HCT116 (cell line): ENCODE data around the gene ASCL5. TPM values are rescaled to one million over a fixed set of nuclear protein-coding genes. Genes with fewer than 3 reads are reported as not detected.

Experiments used
- ATAC-seq: fragments of 200-7000 bp; cut with Tn5 transposase; 2 replicates; pipeline ENCODE4 v1.9.1; 2020; ENCODE audit warnings: mild to moderate bottlenecking, moderate library complexity
- BruUV-seq: library from RNA; stranded (reverse); fragments of 400-500 nt; replicated peaks from 2 replicates; lab custom pipeline; 2021; lab: Mats Ljungman, UMichigan
- CTCF ChIA-PET: fragments of 300-600 bp; sonication (Branson Sonifier 250); formaldehyde crosslinking; loops from one replicate; lab custom pipeline; 2021; ENCODE audit warnings: antibody characterized with exemption; lab: Charles Lee
- POLR2A ChIA-PET: fragments of 300-600, 350-600 bp; sonication (Branson Sonifier 250); formaldehyde crosslinking; loops from one replicate; lab custom pipeline; 2021; ENCODE audit warnings: antibody characterized with exemption; lab: Charles Lee
- RAD21 ChIA-PET, 2 experiments: fragments of 300-600 bp; sonication (Branson Sonifier 250); formaldehyde crosslinking; loops; one replicate each; lab custom pipeline; 2023; ENCODE audit warnings: low total read pairs in 2 of 2; ENCODE audit not compliant: uncharacterized antibody in 2 of 2, unreplicated experiment in 2 of 2, low non-redundant PET in 1 of 2; lab: Charles Lee
- DNase-seq: peaks from one replicate; pipeline ENCODE4 v3.0.0-alpha.2; 2010; ENCODE audit warnings: low read depth, low spot score
- H2AFZ ChIP-seq: fragments of 200-600 bp; shearing (Covaris generic), sonication (generic); 2 replicates; pipeline ENCODE4 v1.6.1; 2017; ENCODE audit warnings: low read depth, mixed run types, mixed read lengths, antibody characterized with exemption, low read length; ENCODE audit not compliant: poor library complexity, severe bottlenecking
- H3K27ac ChIP-seq: 2 replicates; pipeline ENCODE4 v1.5.1; 2012; ENCODE audit warnings: low read depth, low read length
- H3K27me3 ChIP-seq: fragments of 200-600 bp; sonication (generic); 2 replicates; pipeline ENCODE4 v1.6.1; 2016; ENCODE audit warnings: mixed run types, low read length, mixed read lengths; ENCODE audit not compliant: insufficient read depth
- H3K36me3 ChIP-seq, 2 experiments: fragments of 200-500 bp in 1 of 2; fragments of 200-600 bp in 1 of 2; sonication (Bioruptor generic) in 1 of 2; sonication (generic) in 1 of 2; 2 replicates each; pipeline versions ENCODE4 v1.5.1 to v1.6.1; 2014 to 2016; ENCODE audit warnings: low read length in 2 of 2, inconsistent platforms in 1 of 2, mixed read lengths in 1 of 2, mixed run types in 1 of 2; ENCODE audit not compliant: insufficient read depth in 2 of 2, control insufficient read depth in 1 of 2
- H3K4me1 ChIP-seq, 2 experiments: fragments of 200-600 bp in 1 of 2; sonication (generic) in 1 of 2; 2 replicates each; pipeline versions ENCODE4 v1.5.1 to v1.6.1; 2012 to 2017; ENCODE audit warnings: low read length in 2 of 2, inconsistent platforms in 1 of 2, mild to moderate bottlenecking in 1 of 2, mixed read lengths in 1 of 2, mixed run types in 1 of 2, moderate library complexity in 1 of 2; ENCODE audit not compliant: insufficient read depth in 2 of 2, control insufficient read depth in 1 of 2
- H3K4me2 ChIP-seq: fragments of 200-600 bp; sonication (generic); 2 replicates; pipeline ENCODE4 v1.6.1; 2017; ENCODE audit warnings: mixed run types, low read length, mixed read lengths
- H3K4me3 ChIP-seq, 2 experiments: fragments of 200-600 bp in 1 of 2; sonication (generic) in 1 of 2; replicated peaks in 1 of 2; 2 replicates each; pipeline ENCODE4 v1.5.1; 2011 to 2016; ENCODE audit warnings: low read length in 2 of 2, control low read depth in 1 of 2, low read depth in 1 of 2, mild to moderate bottlenecking in 1 of 2, mixed read lengths in 1 of 2, mixed run types in 1 of 2
- H3K79me2 ChIP-seq: fragments of 200-600 bp; sonication (generic); 2 replicates; pipeline ENCODE4 v1.6.1; 2017; ENCODE audit warnings: mild to moderate bottlenecking, mixed run types, low read length, moderate library complexity, mixed read lengths; ENCODE audit not compliant: insufficient read depth
- H3K9ac ChIP-seq: fragments of 200-600 bp; sonication (generic); 2 replicates; pipeline ENCODE4 v1.6.1; 2016; ENCODE audit warnings: low read length, mixed read lengths
- H3K9me2 ChIP-seq: fragments of 200-600 bp; sonication (generic), shearing (Covaris generic); 2 replicates; pipeline ENCODE4 v1.6.1; 2017; ENCODE audit warnings: mixed run types, mild to moderate bottlenecking, moderate library complexity; ENCODE audit not compliant: insufficient read depth
- H3K9me3 ChIP-seq, 2 experiments: fragments of 200-500 bp in 1 of 2; fragments of 200-600 bp in 1 of 2; sonication (Bioruptor generic) in 1 of 2; sonication (generic) in 1 of 2; 2 replicates each; pipeline ENCODE4 v1.6.1; 2014 to 2017; ENCODE audit warnings: low read length in 2 of 2, mixed read lengths in 2 of 2, inconsistent platforms in 1 of 2, low read depth in 1 of 2, mild to moderate bottlenecking in 1 of 2, mixed run types in 1 of 2, moderate library complexity in 1 of 2; ENCODE audit not compliant: control insufficient read depth in 1 of 2, insufficient read depth in 1 of 2
- H4K20me1 ChIP-seq: fragments of 200-600 bp; sonication (generic), shearing (Covaris generic); 2 replicates; pipeline ENCODE4 v1.6.1; 2017; ENCODE audit warnings: mixed run types, mild to moderate bottlenecking, moderate library complexity; ENCODE audit not compliant: insufficient read depth
- CEBPB ChIP-seq: IDR thresholded peaks from 2 replicates; pipeline ENCODE4 v1.6.1; 2012; ENCODE audit warnings: low read depth
- CTCF ChIP-seq, 3 experiments: fragments of 200-600 bp in 1 of 3; sonication (generic) in 1 of 3; IDR thresholded peaks in 2 of 3; conservative IDR thresholded peaks in 1 of 3; 2 replicates each; pipeline ENCODE4 v1.5.1; 2012 to 2017; ENCODE audit warnings: low read depth in 2 of 3, low read length in 2 of 3, antibody characterized with exemption in 1 of 3, borderline replicate concordance in 1 of 3, control low read depth in 1 of 3, mild to moderate bottlenecking in 1 of 3, mixed read lengths in 1 of 3, mixed run types in 1 of 3, moderate library complexity in 1 of 3; ENCODE audit not compliant: insufficient read depth in 1 of 3
- EGR1 ChIP-seq: IDR thresholded peaks from 2 replicates; pipeline ENCODE4 v1.6.1; 2012; ENCODE audit warnings: low read depth
- ELF1 ChIP-seq: IDR thresholded peaks from 2 replicates; pipeline ENCODE4 v1.6.1; 2012; ENCODE audit warnings: low read depth, borderline replicate concordance
- POLR2A ChIP-seq: IDR thresholded peaks from 2 replicates; pipeline ENCODE4 v1.7.0; 2011; ENCODE audit warnings: borderline replicate concordance; ENCODE audit not compliant: insufficient read depth, insufficient read length; ENCODE audit errors: extremely low read depth
- POLR2AphosphoS5 ChIP-seq: IDR thresholded peaks from 2 replicates; pipeline ENCODE4 v1.6.1; 2011; ENCODE audit warnings: mild to moderate bottlenecking, low read depth, low read length, moderate library complexity
- SRF ChIP-seq: IDR thresholded peaks from 2 replicates; pipeline ENCODE4 v1.6.1; 2012; ENCODE audit warnings: low read depth
- TCF7L2 ChIP-seq: IDR thresholded peaks from 2 replicates; pipeline ENCODE4 v1.7.0; 2011; ENCODE audit warnings: borderline replicate concordance, inconsistent platforms; ENCODE audit not compliant: insufficient read depth, insufficient read length; ENCODE audit errors: extremely low read depth
- YY1 ChIP-seq: IDR thresholded peaks from 2 replicates; pipeline ENCODE4 v1.6.1; 2011; ENCODE audit warnings: low read length, low read depth, moderate library complexity, mild to moderate bottlenecking; ENCODE audit not compliant: insufficient replicate concordance; ENCODE audit errors: extremely low read depth
- ZNF274 ChIP-seq: fragments of 200-500 bp; sonication (Bioruptor generic); IDR thresholded peaks from 2 replicates; pipeline ENCODE4 v1.6.1; 2014; ENCODE audit warnings: mild to moderate bottlenecking, low read depth, low read length, inconsistent platforms
- intact Hi-C: fragments of 100-400 bp; cut with micrococcal nuclease; formaldehyde crosslinking; loops from 2 replicates; pipeline ENCODE4 v1.10.0; 2022
- total RNA-seq: library from RNA; stranded (reverse); gene quantifications from one replicate; pipeline ENCODE4 v1.2.1, GENCODE V29; 2021; ENCODE audit not compliant: unreplicated experiment
- TF ChIP-seq, protein P1 (sequence below): IDR thresholded peaks from 2 replicates; pipeline ENCODE4 v1.6.1; 2012; ENCODE audit warnings: low read depth

ASCL5 gene
- total RNA-seq, 1 experiment from 2014 or later, result 0.15 TPM

DNA sequence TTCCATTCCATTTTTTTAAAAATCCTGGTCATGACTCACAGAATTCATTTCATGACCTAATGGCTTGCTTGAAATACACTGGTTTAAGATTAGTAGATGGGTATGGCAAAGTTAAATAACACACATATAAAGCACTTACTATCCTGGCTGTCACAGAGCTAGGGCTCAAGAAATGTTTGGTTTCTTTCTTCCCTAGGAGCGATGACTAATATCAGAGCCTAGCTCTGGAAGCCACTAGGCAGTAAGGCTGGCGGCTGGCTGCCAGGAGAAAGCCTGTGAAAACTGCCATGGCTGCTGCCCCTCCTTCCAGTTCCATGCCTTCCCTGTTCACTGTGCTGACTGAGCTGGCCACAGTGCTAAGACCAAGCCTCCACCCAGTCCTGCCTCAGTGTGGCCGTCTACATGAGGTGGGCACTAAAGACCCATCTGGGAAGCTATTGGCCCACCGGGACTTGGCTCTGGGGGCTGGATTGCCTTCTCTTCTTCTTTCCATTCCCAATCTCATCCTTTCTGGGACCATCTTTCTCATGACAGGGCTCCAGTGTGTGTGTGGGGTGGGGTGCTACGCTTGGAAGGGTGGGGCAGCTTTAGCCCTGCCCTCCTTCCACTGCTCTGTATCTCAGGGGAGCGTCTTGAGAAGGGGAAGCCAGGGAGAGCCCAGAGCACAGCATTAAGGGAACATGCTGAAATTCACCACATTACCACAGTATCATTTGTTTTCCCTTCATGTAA lies 10.8 kb upstream of the ASCL5 start:
- no peaks in the 10 kb centered on the region for H3K79me2 ChIP-seq
- RAD21 ChIA-PET, result no interaction called here
- no peak overlapping the region for H3K9ac ChIP-seq
- H2AFZ ChIP-seq, result no peak overlapping the region
- no peak for ATAC-seq
- BruUV-seq, result no TSS peak
- no peak for DNase-seq
- intact Hi-C loops, result no loop called here
- CTCF ChIA-PET, result interaction anchor here (1.0 kb wide), 1 partner anchor 19 kb away, joined by 4 read pairs; no protein-coding TSS in a partner anchor
- no peaks in the 10 kb centered on the region for H3K27me3 ChIP-seq
- no peaks in the 10 kb centered on the region for H3K4me1 ChIP-seq
- no peak overlapping the region for H3K27ac ChIP-seq
- POLR2A ChIA-PET, result no interaction called here
- H3K4me3 ChIP-seq, result no peak overlapping the region
- TF ChIP-seq TCF7L2 (no peak), ZNF274 (no peak), EGR1 (no peak), POLR2A (no peak), ELF1 (no peak), CEBPB (no peak), POLR2AphosphoS5 (no peak), CTCF (IDR thresholded peaks at IDR 0.05 in 2 of 3, conservative IDR thresholded peaks at IDR 0.05 in 1 of 3; ENCODE audit: borderline replicate concordance in 1 of 3, insufficient read depth in 1 of 3, low read depth in 2 of 3, low read length in 2 of 3) (no peak), YY1 (no peak), SRF (no peak)
- TF ChIP-seq, protein P1, sequence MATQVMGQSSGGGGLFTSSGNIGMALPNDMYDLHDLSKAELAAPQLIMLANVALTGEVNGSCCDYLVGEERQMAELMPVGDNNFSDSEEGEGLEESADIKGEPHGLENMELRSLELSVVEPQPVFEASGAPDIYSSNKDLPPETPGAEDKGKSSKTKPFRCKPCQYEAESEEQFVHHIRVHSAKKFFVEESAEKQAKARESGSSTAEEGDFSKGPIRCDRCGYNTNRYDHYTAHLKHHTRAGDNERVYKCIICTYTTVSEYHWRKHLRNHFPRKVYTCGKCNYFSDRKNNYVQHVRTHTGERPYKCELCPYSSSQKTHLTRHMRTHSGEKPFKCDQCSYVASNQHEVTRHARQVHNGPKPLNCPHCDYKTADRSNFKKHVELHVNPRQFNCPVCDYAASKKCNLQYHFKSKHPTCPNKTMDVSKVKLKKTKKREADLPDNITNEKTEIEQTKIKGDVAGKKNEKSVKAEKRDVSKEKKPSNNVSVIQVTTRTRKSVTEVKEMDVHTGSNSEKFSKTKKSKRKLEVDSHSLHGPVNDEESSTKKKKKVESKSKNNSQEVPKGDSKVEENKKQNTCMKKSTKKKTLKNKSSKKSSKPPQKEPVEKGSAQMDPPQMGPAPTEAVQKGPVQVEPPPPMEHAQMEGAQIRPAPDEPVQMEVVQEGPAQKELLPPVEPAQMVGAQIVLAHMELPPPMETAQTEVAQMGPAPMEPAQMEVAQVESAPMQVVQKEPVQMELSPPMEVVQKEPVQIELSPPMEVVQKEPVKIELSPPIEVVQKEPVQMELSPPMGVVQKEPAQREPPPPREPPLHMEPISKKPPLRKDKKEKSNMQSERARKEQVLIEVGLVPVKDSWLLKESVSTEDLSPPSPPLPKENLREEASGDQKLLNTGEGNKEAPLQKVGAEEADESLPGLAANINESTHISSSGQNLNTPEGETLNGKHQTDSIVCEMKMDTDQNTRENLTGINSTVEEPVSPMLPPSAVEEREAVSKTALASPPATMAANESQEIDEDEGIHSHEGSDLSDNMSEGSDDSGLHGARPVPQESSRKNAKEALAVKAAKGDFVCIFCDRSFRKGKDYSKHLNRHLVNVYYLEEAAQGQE, result no peak
- H3K9me3 ChIP-seq, result no peaks in the 10 kb centered on the region
- no peaks in the 10 kb centered on the region for H3K9me2 ChIP-seq
- H3K4me2 ChIP-seq, result no peak overlapping the region
- H3K36me3 ChIP-seq, result peaks cover 7 to 9% of the 10 kb centered on the region in 2 experiments; a peak in 2 of 4 replicates
- H4K20me1 ChIP-seq, result no peaks in the 10 kb centered on the region
